ENCODE data around the gene NUDCD2.
"Not testable (repeated sequence)": the region's sequence is repeated elsewhere in the genome, so short reads cannot be mapped to it uniquely, and the experiment has no call there.

NUDCD2 gene

GRCh38 chr5:163402007-163402406 is 57.9 kb downstream of the NUDCD2 start:
- Histone ChIP-seq H4K20me1 (ENCODE audit: insufficient read depth, low read length) (no peaks in the 10 kb centered on the region), H2AFZ (ENCODE audit: low read depth, low read length) (no peak overlapping the region), H3K4me1 (ENCODE audit: insufficient read depth, low read length) (peaks cover 2% of the 10 kb centered on the region; the same call in 1 of the 2 replicates), H3K27me3 (ENCODE audit: insufficient read depth, low read length, poor library complexity) (no peaks in the 10 kb centered on the region), H3K27ac (ENCODE audit: low read length) (no peak overlapping the region), H3K4me2 (ENCODE audit: insufficient read depth, low read length) (no peak overlapping the region), H3K9ac (ENCODE audit: low read depth, low read length) (no peak overlapping the region), H3K4me3 (ENCODE audit: low read depth in 1 of 2, low read length in 2 of 2) (no peak overlapping the region), H3K9me3 (ENCODE audit: insufficient read depth, low read length, severe bottlenecking) (no peaks in the 10 kb centered on the region), H3K79me2 (ENCODE audit: insufficient read depth, low read length) (no peaks in the 10 kb centered on the region), H3K36me3 (ENCODE audit: insufficient read depth, low read length) (no peaks in the 10 kb centered on the region)
- TF ChIP-seq EZH2 (IDR thresholded peaks at IDR 0.05; ENCODE audit: borderline replicate concordance, low read depth, low read length, severe bottlenecking) (no peak), CTCF (IDR thresholded peaks at IDR 0.05; ENCODE audit: borderline replicate concordance, extremely low read depth, low read length, poor library complexity, severe bottlenecking) (no peak)
- ATAC-seq (ENCODE audit: insufficient read depth, low read depth) (no peak), DNase-seq (no peak)

- Histone ChIP-seq H3K27ac (ENCODE audit: low read length) (no peak overlapping the region), H3K4me2 (ENCODE audit: insufficient read depth, low read length) (no peak overlapping the region), H4K20me1 (ENCODE audit: insufficient read depth, low read length) (no peaks in the 10 kb centered on the region), H3K4me1 (ENCODE audit: insufficient read depth, low read length) (no peaks in the 10 kb centered on the region), H3K4me3 (ENCODE audit: low read depth in 1 of 2, low read length in 2 of 2) (no peak overlapping the region), H3K9me3 (ENCODE audit: insufficient read depth, low read length, severe bottlenecking) (no peaks in the 10 kb centered on the region), H3K79me2 (ENCODE audit: insufficient read depth, low read length) (no peaks in the 10 kb centered on the region), H3K27me3 (ENCODE audit: insufficient read depth, low read length, poor library complexity) (no peaks in the 10 kb centered on the region), H3K9ac (ENCODE audit: low read depth, low read length) (no peak overlapping the region), H3K36me3 (ENCODE audit: insufficient read depth, low read length) (no peaks in the 10 kb centered on the region), H2AFZ (ENCODE audit: low read depth, low read length) (no peak overlapping the region)
- no peak for TF ChIP-seq EZH2 (IDR thresholded peaks at IDR 0.05; ENCODE audit: borderline replicate concordance, low read depth, low read length, severe bottlenecking)
- TF ChIP-seq CTCF (IDR thresholded peaks at IDR 0.05; ENCODE audit: borderline replicate concordance, extremely low read depth, low read length, poor library complexity, severe bottlenecking), result no peak
- ATAC-seq (ENCODE audit: insufficient read depth, low read depth) (no peak), DNase-seq (no peak)
Measured at GRCh38 chr5:163401271-163401670, 58.6 kb downstream of the NUDCD2 start.

DNA sequence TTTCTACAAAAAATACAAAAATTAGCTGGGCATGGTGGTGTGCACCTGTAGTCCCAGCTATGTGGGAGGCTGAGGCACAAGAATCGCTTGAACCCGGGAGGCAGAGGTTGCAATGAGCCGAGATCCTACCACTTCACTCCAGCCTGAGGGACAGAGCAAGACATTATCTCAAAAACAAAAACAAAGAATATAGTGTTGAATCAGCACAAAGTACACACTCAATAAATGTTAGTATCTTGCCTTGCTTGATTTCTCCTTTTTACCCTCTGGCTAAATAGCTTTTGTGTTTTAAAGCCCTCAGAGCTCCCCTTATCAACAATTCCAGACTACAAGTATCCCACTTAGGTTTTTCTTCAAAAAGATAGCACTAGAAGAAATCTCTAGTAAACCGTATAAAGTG is 60.0 kb downstream of the NUDCD2 start:
- no peaks in the 10 kb centered on the region for H3K4me1 ChIP-seq (ENCODE audit: insufficient read depth, low read length)
- no peaks in the 10 kb centered on the region for H3K27me3 ChIP-seq (ENCODE audit: insufficient read depth, low read length, poor library complexity)
- H3K4me3 ChIP-seq (ENCODE audit: low read depth in 1 of 2, low read length in 2 of 2), result no peak overlapping the region
- no peak overlapping the region for H2AFZ ChIP-seq (ENCODE audit: low read depth, low read length)
- DNase-seq (no peak), ATAC-seq (ENCODE audit: insufficient read depth, low read depth) (no peak)
- H3K9me3 ChIP-seq (ENCODE audit: insufficient read depth, low read length, severe bottlenecking), result no peaks in the 10 kb centered on the region
- no peak overlapping the region for H3K27ac ChIP-seq (ENCODE audit: low read length)
- H3K36me3 ChIP-seq (ENCODE audit: insufficient read depth, low read length), result no peaks in the 10 kb centered on the region
- TF ChIP-seq EZH2 (IDR thresholded peaks at IDR 0.05; ENCODE audit: borderline replicate concordance, low read depth, low read length, severe bottlenecking) (no peak), CTCF (IDR thresholded peaks at IDR 0.05; ENCODE audit: borderline replicate concordance, extremely low read depth, low read length, poor library complexity, severe bottlenecking) (no peak)
- no peaks in the 10 kb centered on the region for H3K79me2 ChIP-seq (ENCODE audit: insufficient read depth, low read length)
- no peak overlapping the region for H3K4me2 ChIP-seq (ENCODE audit: insufficient read depth, low read length)
- no peak overlapping the region for H3K9ac ChIP-seq (ENCODE audit: low read depth, low read length)
- H4K20me1 ChIP-seq (ENCODE audit: insufficient read depth, low read length), result no peaks in the 10 kb centered on the region

GRCh38 chr5:163397354-163397753 is 62.5 kb downstream of the NUDCD2 start:
- no peak overlapping the region for H3K27ac ChIP-seq (ENCODE audit: low read length)
- H3K9ac ChIP-seq (ENCODE audit: low read depth, low read length), result no peak overlapping the region
- H3K4me1 ChIP-seq (ENCODE audit: insufficient read depth, low read length), result no peaks in the 10 kb centered on the region
- H2AFZ ChIP-seq (ENCODE audit: low read depth, low read length), result no peak overlapping the region
- no peak overlapping the region for H3K4me3 ChIP-seq (ENCODE audit: low read depth in 1 of 2, low read length in 2 of 2)
- ATAC-seq (ENCODE audit: insufficient read depth, low read depth) (no peak), DNase-seq (no peak)
- TF ChIP-seq CTCF (IDR thresholded peaks at IDR 0.05; ENCODE audit: borderline replicate concordance, extremely low read depth, low read length, poor library complexity, severe bottlenecking), result no peak
- no peak for TF ChIP-seq EZH2 (IDR thresholded peaks at IDR 0.05; ENCODE audit: borderline replicate concordance, low read depth, low read length, severe bottlenecking)
- no peaks in the 10 kb centered on the region for H3K79me2 ChIP-seq (ENCODE audit: insufficient read depth, low read length)
- H3K9me3 ChIP-seq (ENCODE audit: insufficient read depth, low read length, severe bottlenecking), result no peaks in the 10 kb centered on the region
- no peaks in the 10 kb centered on the region for H3K27me3 ChIP-seq (ENCODE audit: insufficient read depth, low read length, poor library complexity)
- no peaks in the 10 kb centered on the region for H3K36me3 ChIP-seq (ENCODE audit: insufficient read depth, low read length)
- no peak overlapping the region for H3K4me2 ChIP-seq (ENCODE audit: insufficient read depth, low read length)
- H4K20me1 ChIP-seq (ENCODE audit: insufficient read depth, low read length), result no peaks in the 10 kb centered on the region

- H3K27me3 ChIP-seq (ENCODE audit: insufficient read depth, low read length, poor library complexity); H3K4me2 ChIP-seq (ENCODE audit: insufficient read depth, low read length); H3K36me3 ChIP-seq (ENCODE audit: insufficient read depth, low read length); H3K9ac ChIP-seq (ENCODE audit: low read depth, low read length); H3K79me2 ChIP-seq (ENCODE audit: insufficient read depth, low read length); H2AFZ ChIP-seq (ENCODE audit: low read depth, low read length); ATAC-seq (ENCODE audit: insufficient read depth, low read depth); H4K20me1 ChIP-seq (ENCODE audit: insufficient read depth, low read length); H3K4me1 ChIP-seq (ENCODE audit: insufficient read depth, low read length); H3K27ac ChIP-seq (ENCODE audit: low read length); H3K9me3 ChIP-seq (ENCODE audit: insufficient read depth, low read length, severe bottlenecking); H3K4me3 ChIP-seq (ENCODE audit: low read depth in 1 of 2, low read length in 2 of 2); DNase-seq: not testable (repeated sequence)
Measured at GRCh38 chr5:163396818-163397340, 63.0 kb downstream of the NUDCD2 start.

All from DND-41 (cell line).